Measurements from ENCODE around the gene MAGEC3. TPM values are rescaled to one million over a fixed set of nuclear protein-coding genes. Genes with fewer than 3 reads are reported as not detected.

The MAGEC3 gene, protein sequence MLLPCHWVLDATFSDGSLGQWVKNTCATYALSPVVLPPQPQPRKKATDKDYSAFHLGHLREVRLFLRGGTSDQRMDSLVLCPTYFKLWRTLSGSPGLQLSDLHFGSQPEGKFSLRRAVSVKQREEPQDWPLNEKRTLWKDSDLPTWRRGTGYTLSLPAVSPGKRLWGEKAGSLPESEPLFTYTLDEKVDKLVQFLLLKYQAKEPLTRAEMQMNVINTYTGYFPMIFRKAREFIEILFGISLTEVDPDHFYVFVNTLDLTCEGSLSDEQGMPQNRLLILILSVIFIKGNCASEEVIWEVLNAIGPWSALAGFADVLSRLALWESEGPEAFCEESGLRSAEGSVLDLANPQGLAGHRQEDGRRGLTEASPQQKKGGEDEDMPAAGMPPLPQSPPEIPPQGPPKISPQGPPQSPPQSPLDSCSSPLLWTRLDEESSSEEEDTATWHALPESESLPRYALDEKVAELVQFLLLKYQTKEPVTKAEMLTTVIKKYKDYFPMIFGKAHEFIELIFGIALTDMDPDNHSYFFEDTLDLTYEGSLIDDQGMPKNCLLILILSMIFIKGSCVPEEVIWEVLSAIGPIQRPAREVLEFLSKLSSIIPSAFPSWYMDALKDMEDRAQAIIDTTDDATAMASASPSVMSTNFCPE
- not detected in 2 replicates for total RNA-seq (2016; rRNA removed; fragmentation: Illumina TruSeq; extraction: Trizol)
- total RNA-seq (2016; cell fraction: cytosol; rRNA removed; fragmentation: Illumina TruSeq; extraction: Trizol; ENCODE audit: low read depth): not detected in 2 replicates
- total RNA-seq (2016; cell fraction: insoluble cytoplasmic fraction; rRNA removed; fragmentation: Illumina TruSeq; extraction: Trizol): not detected in 2 replicates
- total RNA-seq (2016; cell fraction: membrane; rRNA removed; fragmentation: Illumina TruSeq; extraction: Trizol): not detected in 2 replicates
- not detected in 2 replicates for total RNA-seq (2016; cell fraction: nucleus; rRNA removed; fragmentation: Illumina TruSeq; extraction: Trizol)
- not detected in 2 replicates for polyA plus RNA-seq (2011; rRNA removed)
- polyA plus RNA-seq (2011; cell fraction: cytosol; rRNA removed): not detected in 2 replicates
- polyA plus RNA-seq (2011; cell fraction: nucleus; rRNA removed): not detected in 2 replicates
- polyA plus RNA-seq (2012): not detected in 2 replicates
- not detected in 2 replicates for polyA plus RNA-seq (2016; cell fraction: cytosol; fragmentation: Illumina TruSeq; extraction: Trizol; ENCODE audit: low read depth)
- not detected in 2 replicates for polyA plus RNA-seq (2016; cell fraction: insoluble cytoplasmic fraction; fragmentation: Illumina TruSeq; extraction: Trizol; ENCODE audit: low read depth)
- polyA plus RNA-seq (2016; cell fraction: membrane; fragmentation: Illumina TruSeq; extraction: Trizol; ENCODE audit: low read depth): not detected in 2 replicates
- polyA plus RNA-seq (2016; cell fraction: nucleus; fragmentation: Illumina TruSeq; extraction: Trizol; ENCODE audit: insufficient read depth, low read depth): not detected in 2 replicates
- polyA minus RNA-seq (2011; rRNA and poly(A)+ RNA removed; ENCODE audit: low replicate concordance): not detected in 2 replicates
- polyA minus RNA-seq (2011; cell fraction: cytosol; rRNA and poly(A)+ RNA removed): not detected in 2 replicates
- polyA minus RNA-seq (2011; cell fraction: nucleus; rRNA and poly(A)+ RNA removed): not detected in 2 replicates
- not detected for Bru-seq, nascent RNA
- BruChase-seq, experiment 1, labeled RNA remaining after a 6-hour chase: not detected
- BruChase-seq, experiment 2, labeled RNA remaining after a 2-hour chase: not detected
- long read RNA-seq, experiment 1: 0 reads
- long read RNA-seq, experiment 2: 0 reads

DNA sequence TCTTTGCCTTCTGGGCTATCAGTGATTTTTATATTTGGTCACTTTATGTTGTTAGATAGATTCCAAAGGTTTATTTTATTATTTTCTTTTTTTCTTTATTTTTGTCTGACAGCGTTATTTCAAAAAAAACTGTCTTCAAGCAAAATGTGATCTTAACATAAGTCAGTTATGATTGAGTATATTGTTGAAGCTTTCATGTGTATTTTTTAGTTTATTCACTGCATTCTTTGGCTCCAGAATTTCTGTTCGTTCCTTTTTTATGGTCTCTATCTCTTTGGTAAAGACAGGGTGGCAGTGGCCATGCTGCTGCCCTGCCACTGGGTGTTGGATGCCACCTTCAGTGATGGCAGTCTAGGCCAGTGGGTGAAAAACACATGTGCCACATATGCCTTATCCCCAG is at the start of gene MAGEC3:
Gene MAGEC3 (plus strand): TSS at position 301 of the 400 bp plus-strand sequence. CDS start 0 bp downstream, at position 301.
- no peaks in the 10 kb centered on the region for H3K27me3 ChIP-seq (ENCODE audit: control insufficient read depth in 1 of 2, insufficient read depth in 2 of 2, low read length in 2 of 2)
- H3K36me3 ChIP-seq (replicated peaks in 1 of 2; ENCODE audit: control insufficient read depth in 1 of 2, insufficient read depth in 2 of 2, low read length in 2 of 2): no peaks in the 10 kb centered on the region
- no peaks in the 10 kb centered on the region for H4K20me1 ChIP-seq (ENCODE audit: insufficient read depth, low read length)
- H3K4me3 ChIP-seq (replicated peaks in 1 of 3; ENCODE audit: insufficient read depth in 1 of 3, low read depth in 2 of 3, low read length in 3 of 3): no peak within 1 kb of the TSS
- 0% methylated on average over 2 of the region's 2 CpGs for WGBS (ENCODE audit: low lambda C conversion rate)
- H3K27ac ChIP-seq (ENCODE audit: extremely low read length, insufficient read depth, low read length): no peak within 1 kb of the TSS
- no peak for DNase-seq (ENCODE audit: low spot score)
- no peak within 1 kb of the TSS for H2AFZ ChIP-seq (ENCODE audit: low read length)
- H3K9ac ChIP-seq (ENCODE audit: insufficient read depth, low read depth, low read length): no peak within 1 kb of the TSS
- no TSS peak for BruUV-seq (replicated peaks)
- ATAC-seq: no peak
- intact Hi-C loops (cut with micrococcal nuclease; ENCODE audit: unreplicated experiment): no loop called here
- H3K9me3 ChIP-seq (ENCODE audit: low read length): peaks cover 36% of the 10 kb centered on the region; the same call in 1 of the 2 replicates
- ChIA-PET POLR2A (no interaction called here), CTCF (ENCODE audit: low intra/inter-chr PET ratio, low total read pairs) (no interaction called here)
- H3K79me2 ChIP-seq (ENCODE audit: insufficient read depth, low read length): no peaks in the 10 kb centered on the region
- no peaks in the 10 kb centered on the region for H3K4me1 ChIP-seq (ENCODE audit: insufficient read depth, low read length)
- in situ Hi-C loops (cut with HindIII; ENCODE audit: extremely low pct_ligation_motif_present, low pct_unique_long_range_greater_than_20kb): no loop called here
- H3K4me2 ChIP-seq (ENCODE audit: low read depth, low read length): no peak within 1 kb of the TSS
- FAIRE-seq: no peak
- no peak for TF ChIP-seq MEIS1 (CRISPR knock-in tag; IDR thresholded peaks at IDR 0.05; ENCODE audit: borderline replicate concordance)
- TF ChIP-seq SMC3 (IDR thresholded peaks at IDR 0.05; ENCODE audit: low read length): no peak
- TF ChIP-seq, protein P1, sequence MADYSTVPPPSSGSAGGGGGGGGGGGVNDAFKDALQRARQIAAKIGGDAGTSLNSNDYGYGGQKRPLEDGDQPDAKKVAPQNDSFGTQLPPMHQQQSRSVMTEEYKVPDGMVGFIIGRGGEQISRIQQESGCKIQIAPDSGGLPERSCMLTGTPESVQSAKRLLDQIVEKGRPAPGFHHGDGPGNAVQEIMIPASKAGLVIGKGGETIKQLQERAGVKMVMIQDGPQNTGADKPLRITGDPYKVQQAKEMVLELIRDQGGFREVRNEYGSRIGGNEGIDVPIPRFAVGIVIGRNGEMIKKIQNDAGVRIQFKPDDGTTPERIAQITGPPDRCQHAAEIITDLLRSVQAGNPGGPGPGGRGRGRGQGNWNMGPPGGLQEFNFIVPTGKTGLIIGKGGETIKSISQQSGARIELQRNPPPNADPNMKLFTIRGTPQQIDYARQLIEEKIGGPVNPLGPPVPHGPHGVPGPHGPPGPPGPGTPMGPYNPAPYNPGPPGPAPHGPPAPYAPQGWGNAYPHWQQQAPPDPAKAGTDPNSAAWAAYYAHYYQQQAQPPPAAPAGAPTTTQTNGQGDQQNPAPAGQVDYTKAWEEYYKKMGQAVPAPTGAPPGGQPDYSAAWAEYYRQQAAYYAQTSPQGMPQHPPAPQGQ (CRISPR knock-in tag; IDR thresholded peaks at IDR 0.05; ENCODE audit: borderline replicate concordance): no peak
- no peak for TF ChIP-seq MBNL3 (CRISPR knock-in tag; conservative IDR thresholded peaks at IDR 0.05)
- TF ChIP-seq STAG1 (CRISPR knock-in tag; IDR thresholded peaks at IDR 0.05): no peak
- TF ChIP-seq ZFP37 (CRISPR knock-in tag; IDR thresholded peaks at IDR 0.05; ENCODE audit: borderline replicate concordance): no peak
- TF ChIP-seq ZNF746 (CRISPR knock-in tag; IDR thresholded peaks at IDR 0.05): no peak
- TF ChIP-seq ZNF329 (CRISPR knock-in tag; IDR thresholded peaks at IDR 0.05; ENCODE audit: low read depth): no peak
- no peak for TF ChIP-seq BCL6 (CRISPR knock-in tag; IDR thresholded peaks at IDR 0.05)
